Measurements from ENCODE around the gene MYO9B.

DNA sequence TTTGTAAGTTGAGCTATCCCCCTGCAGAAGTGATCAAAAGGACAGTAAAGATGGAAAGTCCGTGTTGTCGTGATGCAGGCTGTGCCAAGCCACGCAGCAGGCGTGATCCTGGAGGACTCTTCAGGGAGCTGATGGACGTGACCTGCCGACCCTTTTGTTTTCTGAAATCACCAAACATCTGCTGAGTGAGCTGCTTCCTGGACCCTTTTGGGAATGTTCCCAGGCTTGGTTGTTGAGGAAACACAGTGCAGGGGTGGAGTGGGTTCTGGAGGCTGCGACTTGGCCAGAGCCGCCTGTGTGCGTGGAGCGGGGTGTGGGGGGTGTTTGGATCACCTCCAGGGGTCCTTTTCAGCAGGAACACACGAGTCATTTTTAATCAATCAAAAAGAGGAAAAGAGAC is 33.6 kb upstream of the MYO9B start:
- TF ChIP-seq, protein P1, sequence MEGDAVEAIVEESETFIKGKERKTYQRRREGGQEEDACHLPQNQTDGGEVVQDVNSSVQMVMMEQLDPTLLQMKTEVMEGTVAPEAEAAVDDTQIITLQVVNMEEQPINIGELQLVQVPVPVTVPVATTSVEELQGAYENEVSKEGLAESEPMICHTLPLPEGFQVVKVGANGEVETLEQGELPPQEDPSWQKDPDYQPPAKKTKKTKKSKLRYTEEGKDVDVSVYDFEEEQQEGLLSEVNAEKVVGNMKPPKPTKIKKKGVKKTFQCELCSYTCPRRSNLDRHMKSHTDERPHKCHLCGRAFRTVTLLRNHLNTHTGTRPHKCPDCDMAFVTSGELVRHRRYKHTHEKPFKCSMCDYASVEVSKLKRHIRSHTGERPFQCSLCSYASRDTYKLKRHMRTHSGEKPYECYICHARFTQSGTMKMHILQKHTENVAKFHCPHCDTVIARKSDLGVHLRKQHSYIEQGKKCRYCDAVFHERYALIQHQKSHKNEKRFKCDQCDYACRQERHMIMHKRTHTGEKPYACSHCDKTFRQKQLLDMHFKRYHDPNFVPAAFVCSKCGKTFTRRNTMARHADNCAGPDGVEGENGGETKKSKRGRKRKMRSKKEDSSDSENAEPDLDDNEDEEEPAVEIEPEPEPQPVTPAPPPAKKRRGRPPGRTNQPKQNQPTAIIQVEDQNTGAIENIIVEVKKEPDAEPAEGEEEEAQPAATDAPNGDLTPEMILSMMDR (IDR thresholded peaks at IDR 0.05; ENCODE audit: low read depth, low read length, poor library complexity, severe bottlenecking), result no peak
- TF ChIP-seq EZH2phosphoT487 (IDR thresholded peaks at IDR 0.05; ENCODE audit: borderline replicate concordance, low read length), result no peak
